HS-27A (cell line): Measurements from ENCODE around the gene MYH10.

Experiments used
- DNase-seq: peaks from one replicate; pipeline ENCODE4 v3.0.0-alpha.2; 2012; ENCODE audit warnings: low read depth, missing footprints

MYH10 gene

GRCh38 chr17:8609910-8610309 is 20.6 kb downstream of the MYH10 start:
- DNase-seq = no peak

- DNase-seq = no peak
These were observed 22.5 kb downstream of the MYH10 start for GRCh38 chr17:8608001-8608400.

GRCh38 chr17:8606401-8606800 is 24.1 kb downstream of the MYH10 start:
- DNase-seq = no peak

GRCh38 chr17:8602679-8603078 is 27.8 kb downstream of the MYH10 start:
- no peak for DNase-seq

GRCh38 chr17:8599351-8600011 is 31.0 kb downstream of the MYH10 start:
- DNase-seq = no peak

GRCh38 chr17:8598913-8599312 is 31.6 kb downstream of the MYH10 start:
- no peak for DNase-seq

- no peak for DNase-seq
These were observed 36.7 kb downstream of the MYH10 start for GRCh38 chr17:8593830-8594229.

GRCh38 chr17:8593276-8593675 is 37.2 kb downstream of the MYH10 start:
- no peak for DNase-seq

GRCh38 chr17:8588877-8589554 is 41.5 kb downstream of the MYH10 start:
- DNase-seq = no peak

- no peak for DNase-seq
These were observed 43.8 kb downstream of the MYH10 start for GRCh38 chr17:8586766-8587165.

- no peak for DNase-seq
These were observed 44.6 kb downstream of the MYH10 start for GRCh38 chr17:8585911-8586310.

GRCh38 chr17:8583954-8584353 is 46.6 kb downstream of the MYH10 start:
- DNase-seq = no peak

GRCh38 chr17:8580952-8581658 is 49.4 kb downstream of the MYH10 start:
- no peak for DNase-seq

- no peak for DNase-seq
These were observed 52.7 kb downstream of the MYH10 start for GRCh38 chr17:8577868-8578267.

- DNase-seq = no peak
These were observed 53.8 kb downstream of the MYH10 start for GRCh38 chr17:8576559-8577294.

- no peak for DNase-seq
These were observed 55.8 kb downstream of the MYH10 start for GRCh38 chr17:8574687-8575086.

- no peak for DNase-seq
These were observed 57.8 kb downstream of the MYH10 start for GRCh38 chr17:8572764-8573163.

- no peak for DNase-seq
These were observed 66.4 kb downstream of the MYH10 start for GRCh38 chr17:8563981-8564602.

- DNase-seq = no peak
These were observed 67.3 kb downstream of the MYH10 start for GRCh38 chr17:8563024-8563776.

- DNase-seq = no peak
These were observed 72.4 kb downstream of the MYH10 start for GRCh38 chr17:8558144-8558543.

- DNase-seq = no peak
These were observed 73.2 kb downstream of the MYH10 start for GRCh38 chr17:8557176-8557806.
